K562 (cell line): ENCODE data around the gene NF1. TPM values are rescaled to one million over a fixed set of nuclear protein-coding genes. Genes with fewer than 3 reads are reported as not detected.

ENCODE experiments used
- ATAC-seq: fragments of 200-7000 bp; cut with Tn5 transposase; 3 replicates; pipeline ENCODE4 v1.9.1; 2020; ENCODE audit warnings: moderate library complexity
- BruUV-seq: library from RNA; stranded (reverse); fragments of 400-500 nt; replicated peaks from 2 replicates; lab custom pipeline; 2021; lab: Mats Ljungman, UMichigan
- CTCF ChIA-PET: fragments of 300-600 bp; formaldehyde crosslinking; extraction: SDS; loops from one replicate; lab custom pipeline; 2021; ENCODE audit warnings: low intra/inter-chr PET ratio; lab: Yijun Ruan, JAX
- POLR2A ChIA-PET: fragments of 300-600, 350-650 bp; sonication (Branson Sonifier 250); formaldehyde crosslinking; extraction: SDS; loops from one replicate; lab custom pipeline; 2021; ENCODE audit warnings: antibody characterized with exemption, inconsistent platforms; lab: Yijun Ruan, JAX
- DNase-seq, 4 experiments: peaks; one replicate each; pipeline versions ENCODE4 v3.0.0 to v3.0.0-alpha.2; 2011 to 2018; ENCODE audit warnings: low spot score in 3 of 4, mixed read lengths in 3 of 4; ENCODE audit errors: extremely low read depth in 1 of 4
- FAIRE-seq: peaks from 2 replicates; lab custom pipeline; 2011; peaks lifted over from hg19 to GRCh38; lab: Jason Lieb, UNC
- H2AFZ ChIP-seq: 2 replicates; pipeline ENCODE4 v1.6.0; 2011; ENCODE audit warnings: low read depth, low read length, control low read depth, inconsistent platforms
- H3K27ac ChIP-seq: fragments of 200-600 bp; 3 replicates; pipeline ENCODE4 v1.8.0; 2011; ENCODE audit warnings: low read depth, mild to moderate bottlenecking, control low read depth, inconsistent platforms, low read length, moderate library complexity, mixed read lengths; ENCODE audit errors: extremely low read depth
- H3K27me3 ChIP-seq, 2 experiments: fragments of 300-600 bp in 1 of 2; 2 replicates in 1 of 2; 3 replicates in 1 of 2; pipeline versions ENCODE4 v1.6.0 to v1.8.0; 2011; ENCODE audit warnings: inconsistent platforms in 2 of 2, low read length in 2 of 2, mild to moderate bottlenecking in 1 of 2, mixed read lengths in 1 of 2, moderate library complexity in 1 of 2; ENCODE audit not compliant: control insufficient read depth in 2 of 2, insufficient read depth in 2 of 2
- H3K36me3 ChIP-seq: fragments of 300-600 bp; 3 replicates; pipeline ENCODE4 v1.8.0; 2011; ENCODE audit warnings: mild to moderate bottlenecking, low read length, inconsistent platforms; ENCODE audit not compliant: control insufficient read depth, insufficient read depth
- H3K4me1 ChIP-seq, 2 experiments: fragments of 200-600 bp in 1 of 2; replicated peaks in 1 of 2; 2 replicates in 1 of 2; 3 replicates in 1 of 2; pipeline versions ENCODE4 v1.5.1 to v1.8.0; 2011; ENCODE audit warnings: inconsistent platforms in 2 of 2, low read length in 2 of 2, mild to moderate bottlenecking in 1 of 2, mixed read lengths in 1 of 2, moderate library complexity in 1 of 2; ENCODE audit not compliant: control insufficient read depth in 2 of 2, insufficient read depth in 2 of 2
- H3K4me2 ChIP-seq: 2 replicates; pipeline ENCODE4 v1.6.1; 2011; ENCODE audit warnings: low read length, control low read depth, inconsistent platforms, mixed read lengths; ENCODE audit not compliant: insufficient read depth
- H3K4me3 ChIP-seq: fragments of 200-600 bp; sonication (generic), shearing (Covaris generic); 2 replicates; pipeline ENCODE4 v1.5.1; 2016; ENCODE audit warnings: control low read depth, inconsistent platforms
- H3K79me2 ChIP-seq: fragments of 200-600 bp; 3 replicates; pipeline ENCODE4 v1.8.0; 2011; ENCODE audit warnings: low read length, inconsistent platforms; ENCODE audit not compliant: control insufficient read depth, insufficient read depth
- H3K9ac ChIP-seq, 2 experiments: 2 replicates each; pipeline versions ENCODE4 v1.6.0 to v1.6.1; 2011; ENCODE audit warnings: low read depth in 2 of 2, low read length in 2 of 2, control low read depth in 1 of 2, inconsistent platforms in 1 of 2, mild to moderate bottlenecking in 1 of 2, mixed read lengths in 1 of 2; ENCODE audit not compliant: insufficient read depth in 1 of 2
- H3K9me1 ChIP-seq: one replicate; pipeline ENCODE4 v1.6.0; 2011; ENCODE audit warnings: inconsistent platforms, mild to moderate bottlenecking, low read length, moderate library complexity; ENCODE audit not compliant: control insufficient read depth, insufficient read depth
- H3K9me3 ChIP-seq: replicated peaks from 2 replicates; pipeline ENCODE4 v1.5.1; 2011; ENCODE audit warnings: low read depth, low read length, inconsistent platforms; ENCODE audit not compliant: control insufficient read depth, insufficient read depth
- H4K20me1 ChIP-seq: replicated peaks from 2 replicates; pipeline ENCODE4 v1.6.1; 2011; ENCODE audit warnings: low read length, inconsistent platforms, mixed read lengths; ENCODE audit not compliant: control insufficient read depth, insufficient read depth
- HNRNPL ChIP-seq: fragments of 200-400 bp; formaldehyde crosslinking; IDR thresholded peaks from 2 replicates; pipeline ENCODE4 v1.6.1; 2017; ENCODE audit warnings: low read depth, mild to moderate bottlenecking, low read length
- IRF2 ChIP-seq: sonication (generic); formaldehyde crosslinking; IDR thresholded peaks from 2 replicates; pipeline ENCODE4 v1.8.1; 2022; ENCODE audit warnings: mild to moderate bottlenecking, missing genetic modification reagents
- YY1 ChIP-seq, 3 experiments: IDR thresholded peaks; 2 replicates each; pipeline ENCODE4 v1.6.1; 2011; ENCODE audit warnings: low read length in 2 of 3, mild to moderate bottlenecking in 2 of 3, moderate library complexity in 2 of 3, borderline replicate concordance in 1 of 3, control low read depth in 1 of 3, low read depth in 1 of 3; ENCODE audit not compliant: insufficient read depth in 3 of 3, insufficient replicate concordance in 2 of 3, control insufficient read depth in 1 of 3, insufficient read length in 1 of 3; ENCODE audit errors: extremely low read depth in 1 of 3
- WGBS: fragments of 100-300 bp; shearing (Covaris generic); methylation state at CpG from one replicate; pipeline ENCODE4 v1.1.6; 2016; ENCODE audit warnings: low coverage, mixed read lengths; ENCODE audit not compliant: insufficient coverage; ENCODE audit errors: missing lambda C conversion rate; 5-methylcytosine and 5-hydroxymethylcytosine counted together
- in situ Hi-C: fragments of 300-500 bp; cut with MboI; formaldehyde crosslinking; loops from 4 replicates; pipeline ENCODE4 v1.15.0; 2018; ENCODE audit warnings: inconsistent platforms, mixed read lengths
- intact Hi-C: fragments of 100-400 bp; cut with micrococcal nuclease; formaldehyde crosslinking; loops from 2 replicates; pipeline ENCODE4 v1.14.2; 2022
- polyA plus RNA-seq, 8 experiments: library from polyadenylated mRNA; depleted of rRNA in 4 of 8; stranded (reverse) in 5 of 8; unstranded in 3 of 8; fragments of >200 nt; fragmentation: Nextera tagmentation in 2 of 8; fragmentation: Illumina TruSeq in 1 of 8; extraction: Ambion mirVana in 2 of 8; extraction: Trizol in 1 of 8; gene quantifications; 2 replicates each; pipeline versions ENCODE4 v1.2.1 to v1.2.3, GENCODE V29; 2011 to 2014; ENCODE audit warnings: inconsistent platforms in 1 of 8, missing spikeins in 1 of 8
- total RNA-seq, 7 experiments: library from RNA; depleted of rRNA in 6 of 7; stranded (reverse); fragments of >200 nt in 6 of 7; fragmentation: Illumina TruSeq in 2 of 7; extraction: Trizol in 2 of 7; gene quantifications; 2 replicates each; pipeline versions ENCODE4 v1.2.1 to v1.2.3, GENCODE V29; 2011 to 2021; ENCODE audit warnings: low replicate concordance in 1 of 7
- TF ChIP-seq, protein P1 (sequence below): IDR thresholded peaks from 3 replicates; pipeline ENCODE4 v1.6.1; 2011; ENCODE audit warnings: borderline replicate concordance, mild to moderate bottlenecking, moderate library complexity; ENCODE audit not compliant: insufficient read length; ENCODE audit errors: extremely low read depth
- TF ChIP-seq, protein P2 (sequence below): fragments of 250-450 bp; sonication (Bioruptor Pico); IDR thresholded peaks from 2 replicates; pipeline ENCODE4 v1.5.0; 2021; ENCODE audit warnings: mild to moderate bottlenecking, moderate library complexity

NF1 gene
- total and polyA plus RNA-seq, 9 of the 15 experiments (the other 6 are each of a cell fraction or from before 2014, with no cell fraction given): 3.4 to 41.9 (median 24.3) TPM

DNA sequence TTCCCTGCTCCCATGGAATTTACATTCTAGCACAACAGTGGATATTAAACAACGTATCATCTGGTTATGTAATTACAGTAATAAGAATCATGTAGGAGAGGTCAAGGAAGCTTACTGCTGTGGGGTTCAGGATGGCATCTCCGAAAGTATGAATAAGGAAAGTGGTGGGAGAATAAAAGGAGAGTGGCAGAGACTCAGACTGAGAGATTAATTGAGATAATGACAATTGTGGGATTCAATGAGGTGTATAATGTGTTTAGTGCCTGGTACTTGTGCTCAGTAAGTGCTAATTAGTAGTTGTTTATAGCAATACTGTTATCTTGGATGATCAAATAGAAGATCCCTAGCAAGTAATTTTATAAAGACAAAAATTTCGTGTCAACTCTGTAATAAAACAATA lies 45.3 kb downstream of the NF1 start (continued):
- TF ChIP-seq, protein P1, sequence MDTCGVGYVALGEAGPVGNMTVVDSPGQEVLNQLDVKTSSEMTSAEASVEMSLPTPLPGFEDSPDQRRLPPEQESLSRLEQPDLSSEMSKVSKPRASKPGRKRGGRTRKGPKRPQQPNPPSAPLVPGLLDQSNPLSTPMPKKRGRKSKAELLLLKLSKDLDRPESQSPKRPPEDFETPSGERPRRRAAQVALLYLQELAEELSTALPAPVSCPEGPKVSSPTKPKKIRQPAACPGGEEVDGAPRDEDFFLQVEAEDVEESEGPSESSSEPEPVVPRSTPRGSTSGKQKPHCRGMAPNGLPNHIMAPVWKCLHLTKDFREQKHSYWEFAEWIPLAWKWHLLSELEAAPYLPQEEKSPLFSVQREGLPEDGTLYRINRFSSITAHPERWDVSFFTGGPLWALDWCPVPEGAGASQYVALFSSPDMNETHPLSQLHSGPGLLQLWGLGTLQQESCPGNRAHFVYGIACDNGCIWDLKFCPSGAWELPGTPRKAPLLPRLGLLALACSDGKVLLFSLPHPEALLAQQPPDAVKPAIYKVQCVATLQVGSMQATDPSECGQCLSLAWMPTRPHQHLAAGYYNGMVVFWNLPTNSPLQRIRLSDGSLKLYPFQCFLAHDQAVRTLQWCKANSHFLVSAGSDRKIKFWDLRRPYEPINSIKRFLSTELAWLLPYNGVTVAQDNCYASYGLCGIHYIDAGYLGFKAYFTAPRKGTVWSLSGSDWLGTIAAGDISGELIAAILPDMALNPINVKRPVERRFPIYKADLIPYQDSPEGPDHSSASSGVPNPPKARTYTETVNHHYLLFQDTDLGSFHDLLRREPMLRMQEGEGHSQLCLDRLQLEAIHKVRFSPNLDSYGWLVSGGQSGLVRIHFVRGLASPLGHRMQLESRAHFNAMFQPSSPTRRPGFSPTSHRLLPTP: no peak
- no peak for TF ChIP-seq IRF2
- TF ChIP-seq, protein P2, sequence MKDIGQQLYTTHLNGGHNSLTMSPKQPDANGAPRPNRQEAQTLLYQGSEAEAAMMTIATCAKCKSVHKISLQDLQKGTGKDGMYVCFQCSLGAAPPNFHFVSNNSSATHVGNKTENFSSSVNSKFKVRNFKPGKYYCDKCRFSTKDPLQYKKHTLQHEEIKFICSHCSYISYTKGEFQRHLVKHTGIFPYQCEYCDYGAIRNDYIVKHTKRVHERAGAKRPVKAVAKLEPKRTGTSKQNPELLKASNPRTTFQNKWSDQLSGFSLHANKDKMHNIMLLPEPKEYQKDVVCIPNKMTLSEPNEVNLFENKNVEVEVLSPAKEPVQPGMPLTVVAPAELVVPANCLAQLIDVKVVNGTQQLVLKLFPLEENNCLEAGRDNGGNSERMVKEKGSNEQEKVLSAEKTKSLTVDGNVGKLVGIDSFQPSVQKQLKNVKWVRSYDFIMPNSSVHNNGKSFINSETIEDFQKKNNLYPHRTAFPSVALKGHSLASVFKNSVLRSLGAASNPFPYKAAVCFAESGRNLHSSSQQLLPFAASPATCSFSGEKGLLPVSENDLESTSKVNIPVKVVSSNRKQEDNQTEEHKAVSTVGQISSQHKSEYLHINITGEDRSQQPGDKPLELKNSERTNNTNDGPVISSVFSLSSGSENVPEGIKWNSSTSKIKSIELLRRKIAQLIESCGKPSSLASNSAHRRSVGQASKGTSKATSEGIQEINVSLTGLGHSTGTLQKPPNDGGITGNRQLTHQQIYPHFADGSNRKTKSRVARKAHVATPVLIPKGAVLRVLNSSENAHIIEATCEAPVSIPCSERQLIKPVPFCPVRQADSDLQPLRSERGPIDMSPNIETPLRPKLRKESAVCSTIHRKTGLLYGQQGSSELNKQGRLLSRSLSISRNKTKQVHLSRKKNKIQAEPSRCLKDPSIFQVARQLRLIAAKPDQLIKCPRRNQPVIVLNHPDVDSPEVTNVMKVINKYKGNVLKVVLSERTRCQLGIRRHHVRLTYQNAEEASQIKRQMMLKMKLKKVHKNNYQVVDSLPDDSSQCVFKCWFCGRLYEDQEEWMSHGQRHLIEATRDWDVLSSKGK (CRISPR knock-in tag): no peak

DNA sequence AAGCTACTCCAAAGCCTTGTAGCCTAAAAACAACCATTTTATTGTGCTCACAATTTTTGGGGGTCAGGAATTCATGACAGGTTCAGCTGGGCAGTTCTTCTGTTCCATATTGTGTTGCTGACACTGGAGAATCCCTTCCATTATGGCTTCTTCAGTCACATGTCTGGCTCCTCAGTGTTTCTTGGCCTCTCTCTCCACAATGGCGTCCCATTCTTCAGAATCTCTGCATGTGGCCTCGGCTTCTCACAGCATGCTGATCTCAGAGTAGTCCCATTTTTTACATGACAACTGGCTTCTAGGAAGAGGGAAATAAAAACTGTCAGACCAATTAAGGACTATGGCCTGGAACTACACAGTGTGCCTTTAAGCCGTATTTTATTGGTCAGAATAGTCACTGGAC lies 49.7 kb downstream of the NF1 start:
- H3K9ac ChIP-seq: no peak overlapping the region
- H3K9me3 ChIP-seq: no peaks in the 10 kb centered on the region
- peaks cover 13% of the 10 kb centered on the region; the same call in 2 of the 3 replicates for H3K36me3 ChIP-seq
- FAIRE-seq: no peak
- TF ChIP-seq HNRNPL (no peak), YY1 (IDR thresholded peaks at IDR 0.05; ENCODE audit: borderline replicate concordance in 1 of 3, control insufficient read depth in 1 of 3, extremely low read depth in 1 of 3, insufficient read depth in 3 of 3, insufficient read length in 1 of 3, insufficient replicate concordance in 2 of 3, low read depth in 1 of 3, low read length in 2 of 3) (peak in 1 of 3 experiments; percentile 30)
- TF ChIP-seq, all 486 proteins: peak for 1
- Histone ChIP-seq H3K27me3 (no peaks in the 10 kb centered on the region), H2AFZ (no peak overlapping the region), H3K27ac (no peak overlapping the region), H4K20me1 (no peaks in the 10 kb centered on the region), H3K4me2 (no peak overlapping the region), H3K9me1 (no peaks in the 10 kb centered on the region), H3K4me1 (peaks cover 5 to 23% of the 10 kb centered on the region in 2 experiments), H3K4me3 (no peak overlapping the region), H3K79me2 (peaks cover 65% of the 10 kb centered on the region)
- ATAC-seq (no peak; the same call in 2 of the 3 replicates), DNase-seq (no peak)
- 74% methylated on average over 3 of the region's 3 CpGs for WGBS
- ChIA-PET CTCF (no interaction called here), POLR2A (interaction anchor here (1.2 kb wide), 1 partner anchor 11 kb away, joined by 3 read pairs; no protein-coding TSS in a partner anchor)
- BruUV-seq: no TSS peak
- intact Hi-C loops: no loop called here
- in situ Hi-C loops: no loop called here
